ENCODE measurements around the gene ADM5. TPM values are rescaled to one million over a fixed set of nuclear protein-coding genes. Genes with fewer than 3 reads are reported as not detected.

The ADM5 gene
- total RNA-seq, 1 experiment from 2014 or later = 13.5 TPM

DNA sequence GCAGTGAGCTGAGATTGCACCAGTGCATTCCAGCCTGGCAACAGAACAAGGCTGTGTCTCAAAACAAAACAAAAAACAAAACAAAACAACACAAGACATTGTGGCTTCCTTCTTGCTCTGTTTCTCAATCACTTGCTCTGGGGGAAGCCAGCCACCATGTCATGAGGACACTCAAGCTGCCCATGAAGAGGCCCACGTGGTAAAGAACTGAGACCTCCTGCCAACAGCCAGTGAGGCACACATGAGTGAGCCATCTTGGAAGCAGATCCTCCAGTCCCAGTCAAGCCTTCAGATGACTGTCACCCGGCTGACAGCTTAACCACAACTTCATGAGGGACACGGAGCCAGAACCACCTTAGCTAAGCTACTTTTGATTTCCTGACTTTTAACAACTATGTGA is 26.8 kb downstream of the ADM5 start:
- Histone ChIP-seq H3K4me2 (ENCODE audit: insufficient read depth, insufficient read length, low read length) (no peak overlapping the region), H2BK5ac (ENCODE audit: insufficient read length, low read length) (no peak overlapping the region), H3K27me3 (ENCODE audit: insufficient read depth, low read length) (no peaks in the 10 kb centered on the region), H3K79me1 (ENCODE audit: insufficient read depth, low read depth, low read length, poor library complexity, severe bottlenecking) (no peaks in the 10 kb centered on the region), H4K91ac (ENCODE audit: insufficient read length, low read depth, low read length) (no peak overlapping the region), H3K9ac (ENCODE audit: extremely low read depth, insufficient read length, low read length) (no peak overlapping the region), H2AK5ac (ENCODE audit: insufficient read length, low read length) (no peak overlapping the region), H3T11ph (ENCODE audit: low read length) (no peak overlapping the region), H3K14ac (ENCODE audit: insufficient read depth, low read length) (no peak overlapping the region), H3K18ac (ENCODE audit: insufficient read length, low read depth, low read length) (no peak overlapping the region), H3K23me2 (ENCODE audit: insufficient read length, low read depth, low read length, poor library complexity, severe bottlenecking) (no peaks in the 10 kb centered on the region), H3K4me1 (ENCODE audit: insufficient read depth, low read length) (no peaks in the 10 kb centered on the region), H3K4ac (ENCODE audit: low read depth, low read length) (no peak overlapping the region), H3K79me2 (ENCODE audit: insufficient read depth, low read length) (no peaks in the 10 kb centered on the region), H3K27ac (ENCODE audit: insufficient read length, low read depth, low read length) (no peak overlapping the region), H3K56ac (ENCODE audit: insufficient read length, low read depth, low read length) (no peak overlapping the region), H3K9me3 (ENCODE audit: control insufficient read depth, low read depth, low read length) (no peaks in the 10 kb centered on the region), H2BK12ac (ENCODE audit: insufficient read length, low read depth, low read length) (no peak overlapping the region), H4K5ac (ENCODE audit: insufficient read length, low read depth, low read length) (no peak overlapping the region), H4K20me1 (ENCODE audit: control insufficient read depth, insufficient read depth, insufficient read length) (no peaks in the 10 kb centered on the region), H2BK20ac (ENCODE audit: low read depth, low read length, poor library complexity, severe bottlenecking) (no peak overlapping the region), H2BK120ac (ENCODE audit: low read depth, low read length, poor library complexity, severe bottlenecking) (no peak overlapping the region), H3K23ac (ENCODE audit: insufficient read length, low read depth, low read length) (no peak overlapping the region), H2AFZ (ENCODE audit: low read length) (no peak overlapping the region), H2BK15ac (ENCODE audit: low read depth, low read length) (no peak overlapping the region), H4K8ac (replicated peaks; ENCODE audit: insufficient read length, low read depth, low read length) (no peak overlapping the region)
- Mint-ChIP-seq H3K27me3 (ENCODE audit: low read depth) (peaks cover 2% of the 10 kb centered on the region; the same call in 1 of the 2 replicates), H3K4me1 (peaks cover 9 to 15% of the 10 kb centered on the region in 2 experiments), H3K9me3 (peaks cover 3% of the 10 kb centered on the region in 2 experiments; a peak in 2 of 5 replicates), H3K36me3 (ENCODE audit: insufficient read depth in 1 of 3, low read depth in 3 of 3) (peaks cover 19 to 31% (median 30%) of the 10 kb centered on the region in 3 experiments), H3K27ac (no peak overlapping the region), H3K4me3 (no peak overlapping the region)
- WGBS (ENCODE audit: extremely low coverage, insufficient read length, low lambda C conversion rate) = no CpG with 5 or more reads among the region's 3 CpGs
- DNase-seq = no peak
- TF ChIP-seq, protein P1, sequence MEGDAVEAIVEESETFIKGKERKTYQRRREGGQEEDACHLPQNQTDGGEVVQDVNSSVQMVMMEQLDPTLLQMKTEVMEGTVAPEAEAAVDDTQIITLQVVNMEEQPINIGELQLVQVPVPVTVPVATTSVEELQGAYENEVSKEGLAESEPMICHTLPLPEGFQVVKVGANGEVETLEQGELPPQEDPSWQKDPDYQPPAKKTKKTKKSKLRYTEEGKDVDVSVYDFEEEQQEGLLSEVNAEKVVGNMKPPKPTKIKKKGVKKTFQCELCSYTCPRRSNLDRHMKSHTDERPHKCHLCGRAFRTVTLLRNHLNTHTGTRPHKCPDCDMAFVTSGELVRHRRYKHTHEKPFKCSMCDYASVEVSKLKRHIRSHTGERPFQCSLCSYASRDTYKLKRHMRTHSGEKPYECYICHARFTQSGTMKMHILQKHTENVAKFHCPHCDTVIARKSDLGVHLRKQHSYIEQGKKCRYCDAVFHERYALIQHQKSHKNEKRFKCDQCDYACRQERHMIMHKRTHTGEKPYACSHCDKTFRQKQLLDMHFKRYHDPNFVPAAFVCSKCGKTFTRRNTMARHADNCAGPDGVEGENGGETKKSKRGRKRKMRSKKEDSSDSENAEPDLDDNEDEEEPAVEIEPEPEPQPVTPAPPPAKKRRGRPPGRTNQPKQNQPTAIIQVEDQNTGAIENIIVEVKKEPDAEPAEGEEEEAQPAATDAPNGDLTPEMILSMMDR (conservative IDR thresholded peaks at IDR 0.05) = no peak

Data from H9 (cell line).